Adrenal gland (tissue), 5 donors: Measurements from ENCODE around the gene TTC36.

ENCODE experiments used
- POLR2A ChIP-seq, 2 donors: fragments of 450-650 bp; IDR thresholded peaks; one replicate each; pipeline ENCODE4 v1.6.1; 2017; ENCODE audit warnings: antibody characterized with exemption in 2 of 2, mild to moderate bottlenecking in 2 of 2, moderate library complexity in 1 of 2
- TF ChIP-seq, protein P1 (sequence below), 6 experiments: fragments of 450-650 bp in 4 of 6; fragments of 200-600 bp in 2 of 6; sonication (generic) in 1 of 6; IDR thresholded peaks; 1 replicate in 5 of 6; 2 replicates in 1 of 6; pipeline versions ENCODE4 v1.5.1 to v1.8.0; 2016 to 2021; ENCODE audit warnings: antibody characterized with exemption in 6 of 6, mild to moderate bottlenecking in 2 of 6, moderate library complexity in 1 of 6
- donor health status: DM: no; HTN: no; CAD: no.

DNA sequence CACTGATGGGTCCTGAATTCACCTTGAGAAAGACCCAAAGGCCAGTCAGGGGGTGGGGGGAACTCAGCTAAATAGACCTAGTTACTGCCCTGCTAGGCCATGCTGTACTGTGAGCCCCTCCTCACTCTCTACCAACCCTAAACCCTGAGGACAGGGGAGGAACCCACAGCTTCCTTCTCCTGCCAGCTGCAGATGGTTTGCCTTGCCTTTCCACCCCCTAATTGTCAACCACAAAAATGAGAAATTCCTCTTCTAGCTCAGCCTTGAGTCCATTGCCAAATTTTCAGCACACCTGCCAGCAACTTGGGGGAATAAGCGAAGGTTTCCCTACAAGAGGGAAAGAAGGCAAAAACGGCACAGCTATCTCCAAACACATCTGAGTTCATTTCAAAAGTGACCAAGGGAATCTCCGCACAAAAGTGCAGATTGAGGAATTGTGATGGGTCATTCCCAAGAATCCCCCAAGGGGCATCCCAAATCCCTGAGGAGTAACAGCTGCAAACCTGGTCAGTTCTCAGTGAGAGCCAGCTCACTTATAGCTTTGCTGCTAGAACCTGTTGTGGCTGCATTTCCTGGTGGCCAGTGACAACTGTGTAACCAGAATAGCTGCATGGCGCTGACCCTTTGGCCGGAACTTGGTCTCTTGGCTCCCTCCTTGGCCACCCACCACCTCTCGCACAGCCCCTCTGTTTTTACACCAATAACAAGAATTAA lies 2.4 kb upstream of the TTC36 start:
- TF ChIP-seq, protein P1, sequence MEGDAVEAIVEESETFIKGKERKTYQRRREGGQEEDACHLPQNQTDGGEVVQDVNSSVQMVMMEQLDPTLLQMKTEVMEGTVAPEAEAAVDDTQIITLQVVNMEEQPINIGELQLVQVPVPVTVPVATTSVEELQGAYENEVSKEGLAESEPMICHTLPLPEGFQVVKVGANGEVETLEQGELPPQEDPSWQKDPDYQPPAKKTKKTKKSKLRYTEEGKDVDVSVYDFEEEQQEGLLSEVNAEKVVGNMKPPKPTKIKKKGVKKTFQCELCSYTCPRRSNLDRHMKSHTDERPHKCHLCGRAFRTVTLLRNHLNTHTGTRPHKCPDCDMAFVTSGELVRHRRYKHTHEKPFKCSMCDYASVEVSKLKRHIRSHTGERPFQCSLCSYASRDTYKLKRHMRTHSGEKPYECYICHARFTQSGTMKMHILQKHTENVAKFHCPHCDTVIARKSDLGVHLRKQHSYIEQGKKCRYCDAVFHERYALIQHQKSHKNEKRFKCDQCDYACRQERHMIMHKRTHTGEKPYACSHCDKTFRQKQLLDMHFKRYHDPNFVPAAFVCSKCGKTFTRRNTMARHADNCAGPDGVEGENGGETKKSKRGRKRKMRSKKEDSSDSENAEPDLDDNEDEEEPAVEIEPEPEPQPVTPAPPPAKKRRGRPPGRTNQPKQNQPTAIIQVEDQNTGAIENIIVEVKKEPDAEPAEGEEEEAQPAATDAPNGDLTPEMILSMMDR (IDR thresholded peaks at IDR 0.05): no peak
- TF ChIP-seq POLR2A (IDR thresholded peaks at IDR 0.05): no peak
